Peyer's patch (tissue), 4 donors: ENCODE measurements around the gene PNMA8C.

Experiments
- CTCF ChIP-seq, 6 experiments: fragments of 450-650 bp in 4 of 6; fragments of 200-600 bp in 2 of 6; sonication (generic) in 1 of 6; IDR thresholded peaks; one replicate each; pipeline ENCODE4 v1.5.1; 2017 to 2019; ENCODE audit warnings: antibody characterized with exemption in 6 of 6, mild to moderate bottlenecking in 3 of 6, moderate library complexity in 1 of 6
- POLR2A ChIP-seq, 2 donors: fragments of 450-650 bp; IDR thresholded peaks; one replicate each; pipeline ENCODE4 v1.5.1; 2017; ENCODE audit warnings: antibody characterized with exemption in 2 of 2, mild to moderate bottlenecking in 2 of 2, moderate library complexity in 2 of 2

DNA sequence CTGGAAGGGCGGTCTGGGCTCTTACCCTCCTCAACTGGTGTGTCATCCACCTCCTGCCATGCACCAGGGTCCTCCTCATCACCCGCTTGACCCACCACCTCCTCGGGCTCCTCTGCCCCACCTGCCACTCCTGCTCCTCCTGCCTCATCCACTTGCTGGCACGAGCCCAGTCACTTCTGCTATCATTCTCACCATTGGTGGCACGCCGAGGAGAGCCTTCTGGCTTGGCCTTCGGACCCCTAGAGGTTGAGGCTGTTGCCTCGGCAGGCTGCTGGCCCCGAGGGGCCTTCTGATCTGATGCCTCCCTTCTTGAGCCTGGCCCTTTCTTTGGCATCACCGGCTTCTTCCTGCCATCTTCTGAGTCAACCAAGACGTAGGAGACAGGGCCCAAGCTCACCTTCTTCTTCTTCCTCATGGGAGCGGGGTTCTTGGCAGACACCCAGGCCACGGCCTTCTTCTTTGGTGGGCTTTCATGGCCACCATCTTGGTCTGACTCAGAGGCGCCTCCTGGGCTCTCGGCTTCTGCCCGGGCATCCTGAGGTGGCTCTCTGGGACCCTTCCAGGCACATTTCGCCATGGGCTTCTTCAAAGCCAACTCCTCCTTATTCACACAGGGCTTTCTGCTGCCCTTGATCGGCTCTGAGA is 40.9 kb upstream of the PNMA8C start:
- TF ChIP-seq CTCF (IDR thresholded peaks at IDR 0.05) (no peak), POLR2A (IDR thresholded peaks at IDR 0.05) (no peak)
